CD4-positive, alpha-beta T cell (primary cell): ENCODE results near the gene HHATL. TPM values are rescaled to one million over a fixed set of nuclear protein-coding genes. Genes with fewer than 3 reads are reported as not detected.
A peak's percentile ranks its signal among the peaks of the same experiment; 100 is the strongest.

ENCODE experiments used
- ATAC-seq: fragments of 200-7000 bp; cut with Tn5 transposase; one replicate; pipeline ENCODE4 v1.10.0; 2022; ENCODE audit warnings: mild to moderate bottlenecking; ENCODE audit not compliant: poor library complexity
- CTCF ChIA-PET: fragments of 350-600 bp; sonication (Branson Sonifier 250); formaldehyde crosslinking; loops from one replicate; lab custom pipeline; 2021; ENCODE audit warnings: antibody characterized with exemption, inconsistent platforms; lab: Charles Lee
- POLR2A ChIA-PET: fragments of 350-600 bp; sonication (Branson Sonifier 250); formaldehyde crosslinking; loops from one replicate; lab custom pipeline; 2021; ENCODE audit warnings: antibody characterized with exemption, inconsistent platforms; lab: Charles Lee
- DNase-seq, 14 experiments: peaks; one replicate each; pipeline ENCODE4 v3.0.0-alpha.2; 2013 to 2020; ENCODE audit warnings: mixed read lengths in 2 of 14
- H3K27ac ChIP-seq, 2 donors: one replicate each; pipeline versions ENCODE4 v1.5.1 to v1.7.0; 2013; ENCODE audit warnings: low read length in 2 of 2, low read depth in 1 of 2, mild to moderate bottlenecking in 1 of 2
- H3K27me3 ChIP-seq, 2 experiments: 1 replicate in 1 of 2; 2 replicates in 1 of 2; pipeline versions ENCODE4 v1.6.1 to v1.7.0; 2013; ENCODE audit warnings: low read length in 2 of 2, control low read depth in 1 of 2, mild to moderate bottlenecking in 1 of 2, moderate library complexity in 1 of 2; ENCODE audit not compliant: insufficient read depth in 2 of 2, control insufficient read depth in 1 of 2
- H3K36me3 ChIP-seq: one replicate; pipeline ENCODE4 v1.6.1; 2013; ENCODE audit warnings: low read length, control low read depth; ENCODE audit not compliant: insufficient read depth
- H3K4me1 ChIP-seq: one replicate; pipeline ENCODE4 v1.6.1; 2013; ENCODE audit warnings: low read length, control low read depth; ENCODE audit not compliant: insufficient read depth
- H3K4me3 ChIP-seq: one replicate; pipeline ENCODE4 v1.5.1; 2013; ENCODE audit warnings: mild to moderate bottlenecking, low read length, moderate library complexity
- H3K9me3 ChIP-seq, 2 experiments: 1 replicate in 1 of 2; 2 replicates in 1 of 2; pipeline versions ENCODE4 v1.6.1 to v1.7.0; 2013; ENCODE audit warnings: low read length in 2 of 2, mild to moderate bottlenecking in 2 of 2, control low read depth in 1 of 2, moderate library complexity in 1 of 2; ENCODE audit not compliant: control insufficient read depth in 1 of 2, insufficient read depth in 1 of 2
- H3K27ac Mint-ChIP-seq: one replicate; pipeline ENCODE4 v1.8.0; 2020; ENCODE audit warnings: mixed read lengths
- H3K27me3 Mint-ChIP-seq: one replicate; pipeline ENCODE4 v1.8.0; 2021; ENCODE audit warnings: mixed read lengths
- H3K36me3 Mint-ChIP-seq: one replicate; pipeline ENCODE4 v1.8.0; 2021; ENCODE audit warnings: low read depth, mixed read lengths
- H3K4me1 Mint-ChIP-seq: one replicate; pipeline ENCODE4 v1.8.0; 2021; ENCODE audit warnings: low read depth, mixed read lengths
- H3K4me3 Mint-ChIP-seq: one replicate; pipeline ENCODE4 v1.8.0; 2020; ENCODE audit warnings: mild to moderate bottlenecking, mixed read lengths
- H3K9me3 Mint-ChIP-seq: one replicate; pipeline ENCODE4 v1.8.0; 2020; ENCODE audit warnings: mixed read lengths
- intact Hi-C, 2 experiments: fragments of 100-400 bp; cut with DNase I in 1 of 2; cut with micrococcal nuclease in 1 of 2; formaldehyde crosslinking; loops; one replicate each; pipeline versions ENCODE4 v1.15.1 to v1.9.0; 2023 to 2025; cut with DNase I, micrococcal nuclease
- total RNA-seq, 174 experiments: library from RNA in 2 of 174; stranded (reverse) in 2 of 174; gene quantifications; one replicate each; pipeline ENCODE4 v1.2.3 and lab custom pipeline; 2021 to 2026
- TF ChIP-seq, protein P1 (sequence below): fragments of 200-600 bp; IDR thresholded peaks from one replicate; pipeline ENCODE4 v1.8.0; 2022; ENCODE audit warnings: antibody characterized with exemption, mild to moderate bottlenecking

HHATL gene
- total RNA-seq, 2 experiments from 2014 or later: not detected

DNA sequence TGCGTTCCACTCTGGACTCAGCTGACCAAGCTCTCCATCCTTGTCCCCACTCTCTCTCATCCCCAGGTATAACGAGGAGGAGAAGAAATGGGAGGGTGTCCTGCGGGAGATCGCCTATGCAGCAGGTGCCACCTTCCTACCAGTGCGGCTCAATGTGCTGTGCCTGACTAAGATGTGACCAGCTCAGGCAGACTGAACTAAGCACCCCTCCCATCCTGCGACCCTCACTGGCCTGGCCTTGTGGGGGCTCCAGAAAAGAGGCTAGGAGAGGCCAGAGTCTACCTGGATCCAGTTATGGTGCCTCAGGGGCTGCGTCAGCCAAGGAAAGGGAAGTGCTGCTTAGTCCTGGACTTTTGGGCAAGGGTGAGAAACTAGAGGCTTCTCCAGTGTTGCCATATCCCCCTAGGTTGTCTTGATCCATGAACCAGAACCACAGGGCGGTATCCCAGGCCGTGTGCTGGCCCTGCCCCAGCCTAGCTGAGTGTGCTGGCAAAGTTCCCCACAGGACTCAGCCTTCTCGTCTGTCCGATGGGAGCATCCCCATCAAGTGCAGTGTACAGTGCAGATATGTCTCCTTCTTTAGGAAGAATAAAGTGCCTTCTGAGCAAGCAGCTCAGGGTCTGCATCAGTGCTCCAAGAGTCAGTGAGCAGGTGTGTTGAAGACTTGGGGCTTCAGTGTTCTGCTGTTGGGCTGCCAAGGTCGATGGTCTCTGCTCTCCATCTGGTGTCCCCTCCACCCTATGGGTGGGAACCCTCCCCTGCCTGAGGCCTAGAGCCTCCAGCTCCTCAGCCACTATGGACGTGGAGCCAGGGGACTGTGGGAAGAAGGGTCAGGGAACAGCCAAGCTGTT, 10.6 kb downstream of the HHATL start:
- H3K4me1 Mint-ChIP-seq: no peaks in the 10 kb centered on the region
- ATAC-seq (no peak), DNase-seq (peak in 1 of 14 experiments; percentile 22)
- TF ChIP-seq, protein P1, sequence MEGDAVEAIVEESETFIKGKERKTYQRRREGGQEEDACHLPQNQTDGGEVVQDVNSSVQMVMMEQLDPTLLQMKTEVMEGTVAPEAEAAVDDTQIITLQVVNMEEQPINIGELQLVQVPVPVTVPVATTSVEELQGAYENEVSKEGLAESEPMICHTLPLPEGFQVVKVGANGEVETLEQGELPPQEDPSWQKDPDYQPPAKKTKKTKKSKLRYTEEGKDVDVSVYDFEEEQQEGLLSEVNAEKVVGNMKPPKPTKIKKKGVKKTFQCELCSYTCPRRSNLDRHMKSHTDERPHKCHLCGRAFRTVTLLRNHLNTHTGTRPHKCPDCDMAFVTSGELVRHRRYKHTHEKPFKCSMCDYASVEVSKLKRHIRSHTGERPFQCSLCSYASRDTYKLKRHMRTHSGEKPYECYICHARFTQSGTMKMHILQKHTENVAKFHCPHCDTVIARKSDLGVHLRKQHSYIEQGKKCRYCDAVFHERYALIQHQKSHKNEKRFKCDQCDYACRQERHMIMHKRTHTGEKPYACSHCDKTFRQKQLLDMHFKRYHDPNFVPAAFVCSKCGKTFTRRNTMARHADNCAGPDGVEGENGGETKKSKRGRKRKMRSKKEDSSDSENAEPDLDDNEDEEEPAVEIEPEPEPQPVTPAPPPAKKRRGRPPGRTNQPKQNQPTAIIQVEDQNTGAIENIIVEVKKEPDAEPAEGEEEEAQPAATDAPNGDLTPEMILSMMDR: no peak
- Histone ChIP-seq H3K36me3 (no peaks in the 10 kb centered on the region), H3K27ac (no peak overlapping the region), H3K27me3 (peaks cover 0 to 6% of the 10 kb centered on the region in 2 experiments), H3K4me1 (no peaks in the 10 kb centered on the region), H3K4me3 (no peak overlapping the region), H3K9me3 (no peaks in the 10 kb centered on the region)
- no peaks in the 10 kb centered on the region for H3K36me3 Mint-ChIP-seq
- intact Hi-C loops: no loop called here
- H3K27ac Mint-ChIP-seq: no peak overlapping the region
- ChIA-PET POLR2A (no interaction called here), CTCF (no interaction called here)
- no peaks in the 10 kb centered on the region for H3K9me3 Mint-ChIP-seq
- H3K27me3 Mint-ChIP-seq: peaks cover 14% of the 10 kb centered on the region
- H3K4me3 Mint-ChIP-seq: no peak overlapping the region

DNA sequence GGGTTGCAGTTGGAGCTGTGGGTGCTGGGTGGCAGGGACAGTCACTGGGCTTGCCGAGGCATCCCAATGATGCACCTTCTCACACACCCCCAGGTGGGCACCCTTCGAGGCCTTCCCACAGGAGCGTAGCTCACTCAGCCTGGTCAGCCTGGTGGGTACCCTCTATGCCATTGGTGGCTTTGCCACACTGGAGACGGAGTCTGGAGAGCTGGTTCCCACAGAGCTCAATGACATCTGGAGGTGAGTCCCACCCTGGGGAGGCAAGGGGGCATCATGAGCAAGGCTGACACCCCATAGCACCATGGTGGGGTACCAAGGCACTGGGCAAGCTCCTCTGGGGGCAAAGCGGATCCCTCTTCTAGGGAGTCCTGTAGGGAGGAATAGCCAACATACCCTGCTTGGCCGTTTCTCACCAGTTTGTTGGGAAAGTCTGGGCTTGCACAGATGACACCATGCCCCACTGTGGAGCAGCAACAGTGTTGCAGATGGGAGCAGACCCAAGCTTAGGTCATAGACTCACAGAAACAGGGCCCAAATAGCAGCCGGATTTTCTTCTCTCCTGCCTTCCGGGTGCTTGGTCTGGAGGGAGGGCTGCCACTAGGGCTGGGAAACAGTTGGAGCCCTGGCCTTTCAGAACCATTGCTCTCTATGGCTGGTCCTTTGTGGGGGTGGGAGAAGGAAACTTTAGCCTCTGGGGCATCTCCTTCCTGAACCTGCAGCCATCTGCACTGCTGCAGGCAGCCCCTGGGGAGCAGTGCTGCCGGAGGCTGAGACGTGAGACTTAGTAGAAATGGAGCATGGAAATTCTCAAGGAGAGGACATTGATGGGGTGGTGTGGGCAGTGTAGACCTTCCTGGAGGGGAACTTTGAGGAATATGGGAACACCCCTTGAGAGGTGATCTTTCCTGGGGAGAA, 11.6 kb downstream of the HHATL start:
- Histone ChIP-seq H3K27me3 (peaks cover 1 to 2% of the 10 kb centered on the region in 2 experiments), H3K4me3 (no peak overlapping the region), H3K36me3 (no peaks in the 10 kb centered on the region), H3K4me1 (no peaks in the 10 kb centered on the region), H3K27ac (no peak overlapping the region), H3K9me3 (no peaks in the 10 kb centered on the region)
- no peak overlapping the region for H3K27ac Mint-ChIP-seq
- no peak for ATAC-seq
- no peaks in the 10 kb centered on the region for H3K36me3 Mint-ChIP-seq
- no peaks in the 10 kb centered on the region for H3K4me1 Mint-ChIP-seq
- ChIA-PET POLR2A (no interaction called here), CTCF (no interaction called here)
- TF ChIP-seq, protein P1: no peak
- no peaks in the 10 kb centered on the region for H3K9me3 Mint-ChIP-seq
- H3K27me3 Mint-ChIP-seq: peaks cover 21% of the 10 kb centered on the region
- no peak for DNase-seq
- intact Hi-C loops: no loop called here
- H3K4me3 Mint-ChIP-seq: no peak overlapping the region

GRCh38 chr3:42690191-42690590, 12.4 kb downstream of the HHATL start:
- Mint-ChIP-seq H3K4me1 (no peaks in the 10 kb centered on the region), H3K27me3 (peaks cover 26% of the 10 kb centered on the region), H3K27ac (no peak overlapping the region), H3K9me3 (no peaks in the 10 kb centered on the region), H3K36me3 (no peaks in the 10 kb centered on the region), H3K4me3 (no peak overlapping the region)
- TF ChIP-seq, protein P1: no peak
- no peak for ATAC-seq
- H3K27ac ChIP-seq: no peak overlapping the region
- ChIA-PET CTCF (no interaction called here), POLR2A (no interaction called here)
- no peak for DNase-seq
- H3K9me3 ChIP-seq: no peaks in the 10 kb centered on the region
- no peaks in the 10 kb centered on the region for H3K36me3 ChIP-seq
- H3K27me3 ChIP-seq: peaks cover 0 to 2% of the 10 kb centered on the region in 2 experiments
- intact Hi-C loops: no loop called here
- no peak overlapping the region for H3K4me3 ChIP-seq
- no peaks in the 10 kb centered on the region for H3K4me1 ChIP-seq
